OCI-LY1 (cell line): ENCODE measurements around the gene CTSH.

Experiments
- H2AFZ ChIP-seq: fragments of 200-600 bp; sonication (generic), shearing (Covaris generic); 2 replicates; pipeline ENCODE4 v1.6.0; 2014; ENCODE audit warnings: antibody characterized with exemption, mild to moderate bottlenecking, low read length
- H3F3A ChIP-seq: fragments of 200-600 bp; sonication (generic), shearing (Covaris generic); 2 replicates; pipeline ENCODE4 v1.6.0; 2014; ENCODE audit warnings: mild to moderate bottlenecking, antibody characterized with exemption, low read length, moderate library complexity; ENCODE audit not compliant: insufficient read depth
- H3K27ac ChIP-seq: fragments of 200-600 bp; sonication (generic); 2 replicates; pipeline ENCODE4 v1.5.1; 2014; ENCODE audit warnings: low read length, mixed run types, mild to moderate bottlenecking, low read depth; ENCODE audit not compliant: poor library complexity, severe bottlenecking
- H3K27me3 ChIP-seq: fragments of 200-600 bp; sonication (generic); 2 replicates; pipeline ENCODE4 v1.6.0; 2014; ENCODE audit warnings: antibody characterized with exemption, mild to moderate bottlenecking, low read length, moderate library complexity; ENCODE audit not compliant: insufficient read depth
- H3K36me3 ChIP-seq: fragments of 200-600 bp; sonication (generic); 2 replicates; pipeline ENCODE4 v1.6.1; 2014; ENCODE audit warnings: mild to moderate bottlenecking, antibody characterized with exemption, low read length, moderate library complexity, mixed read lengths; ENCODE audit not compliant: insufficient read depth
- H3K4me1 ChIP-seq: fragments of 200-600 bp; sonication (generic); 2 replicates; pipeline ENCODE4 v1.5.1; 2014; ENCODE audit warnings: mild to moderate bottlenecking, low read length, moderate library complexity; ENCODE audit not compliant: insufficient read depth, severe bottlenecking
- H3K4me2 ChIP-seq: fragments of 200-600 bp; sonication (generic), shearing (Covaris generic); 2 replicates; pipeline ENCODE4 v1.6.1; 2014; ENCODE audit warnings: low read length
- H3K4me3 ChIP-seq: fragments of 200-600 bp; sonication (generic); 2 replicates; pipeline ENCODE4 v1.5.1; 2014; ENCODE audit warnings: low read length, low read depth, mild to moderate bottlenecking, mixed read lengths; ENCODE audit not compliant: poor library complexity, severe bottlenecking
- H3K79me2 ChIP-seq: fragments of 200-600 bp; shearing (Covaris generic); 2 replicates; pipeline ENCODE4 v1.6.1; 2016; ENCODE audit warnings: mixed run types, low read length, mixed read lengths; ENCODE audit not compliant: insufficient read depth
- H3K9ac ChIP-seq: fragments of 200-600 bp; sonication (generic), shearing (Covaris generic); 2 replicates; pipeline ENCODE4 v1.6.1; 2014; ENCODE audit warnings: mild to moderate bottlenecking, low read length, mixed read lengths
- H3K9me2 ChIP-seq: fragments of 200-600 bp; sonication (generic), shearing (Covaris generic); 2 replicates; pipeline ENCODE4 v1.6.1; 2014; ENCODE audit warnings: low read depth, mild to moderate bottlenecking, low read length, mixed read lengths
- H3K9me3 ChIP-seq: fragments of 200-600 bp; shearing (Covaris generic); 2 replicates; pipeline ENCODE4 v1.6.1; 2014; ENCODE audit warnings: low read length, mixed read lengths
- H4K20me1 ChIP-seq: fragments of 200-600 bp; sonication (generic), shearing (Covaris generic); 2 replicates; pipeline ENCODE4 v1.6.0; 2016; ENCODE audit warnings: mild to moderate bottlenecking, low read length; ENCODE audit not compliant: insufficient read depth
- CTCF ChIP-seq: fragments of 200-600 bp; sonication (generic), shearing (Covaris generic); IDR thresholded peaks from 2 replicates; pipeline ENCODE4 v1.5.1; 2017; ENCODE audit warnings: mild to moderate bottlenecking, antibody characterized with exemption, low read length, moderate library complexity, mixed read lengths
- EZH2 ChIP-seq: fragments of 200-600 bp; sonication (generic), shearing (Covaris generic); IDR thresholded peaks from 2 replicates; pipeline ENCODE4 v1.8.0; 2017; ENCODE audit warnings: borderline replicate concordance, mixed run types, mild to moderate bottlenecking, antibody characterized with exemption, low read length, moderate library complexity, mixed read lengths

CTSH gene

GRCh38 chr15:78969687-78970349 is 25.0 kb upstream of the CTSH start:
- Histone ChIP-seq H2AFZ (no peak overlapping the region), H3K27me3 (no peaks in the 10 kb centered on the region), H3K4me3 (no peak overlapping the region), H4K20me1 (no peaks in the 10 kb centered on the region), H3K27ac (no peak overlapping the region), H3K36me3 (no peaks in the 10 kb centered on the region), H3K9ac (no peak overlapping the region), H3K4me1 (no peaks in the 10 kb centered on the region), H3F3A (no peaks in the 10 kb centered on the region), H3K4me2 (no peak overlapping the region), H3K9me2 (no peaks in the 10 kb centered on the region), H3K9me3 (no peaks in the 10 kb centered on the region), H3K79me2 (no peaks in the 10 kb centered on the region)
- TF ChIP-seq CTCF (no peak), EZH2 (no peak)

GRCh38 chr15:78968539-78969271 is 23.9 kb upstream of the CTSH start:
- no peak overlapping the region for H2AFZ ChIP-seq
- no peak overlapping the region for H3K9ac ChIP-seq
- TF ChIP-seq EZH2, result no peak
- TF ChIP-seq CTCF, result no peak
- H3K9me3 ChIP-seq, result no peaks in the 10 kb centered on the region
- H3K9me2 ChIP-seq, result no peaks in the 10 kb centered on the region
- H3K27me3 ChIP-seq, result no peaks in the 10 kb centered on the region
- no peaks in the 10 kb centered on the region for H3K79me2 ChIP-seq
- no peak overlapping the region for H3K27ac ChIP-seq
- no peak overlapping the region for H3K4me2 ChIP-seq
- no peak overlapping the region for H3K4me3 ChIP-seq
- no peaks in the 10 kb centered on the region for H3K36me3 ChIP-seq
- H3F3A ChIP-seq, result no peaks in the 10 kb centered on the region
- H4K20me1 ChIP-seq, result no peaks in the 10 kb centered on the region
- H3K4me1 ChIP-seq, result no peaks in the 10 kb centered on the region

DNA sequence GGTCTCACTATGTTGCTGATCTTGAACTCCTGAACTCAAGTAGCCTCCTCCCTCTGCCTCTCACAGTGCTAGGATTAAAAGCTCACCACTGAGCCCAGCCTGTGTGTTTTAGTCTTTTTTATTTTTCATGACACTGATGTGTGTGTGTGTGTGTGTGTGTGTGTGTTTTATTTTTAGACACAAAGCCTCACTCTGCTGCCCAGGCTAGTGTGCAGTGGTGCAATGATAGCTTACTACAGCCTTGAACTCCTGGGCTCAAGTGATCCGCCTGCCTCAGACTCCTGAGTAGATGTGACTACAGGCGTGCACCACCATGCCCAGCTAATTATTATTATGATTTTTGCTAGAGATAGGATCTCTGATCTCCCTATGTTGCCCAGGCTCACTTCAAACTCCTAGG is 23.3 kb upstream of the CTSH start:
- TF ChIP-seq CTCF (no peak), EZH2 (no peak)
- Histone ChIP-seq H3K4me3 (no peak overlapping the region), H3F3A (no peaks in the 10 kb centered on the region), H3K27ac (no peak overlapping the region), H4K20me1 (no peaks in the 10 kb centered on the region), H3K36me3 (no peaks in the 10 kb centered on the region), H3K9ac (no peak overlapping the region), H3K4me2 (no peak overlapping the region), H3K9me3 (no peaks in the 10 kb centered on the region), H3K79me2 (no peaks in the 10 kb centered on the region), H2AFZ (no peak overlapping the region), H3K4me1 (no peaks in the 10 kb centered on the region), H3K9me2 (no peaks in the 10 kb centered on the region), H3K27me3 (no peaks in the 10 kb centered on the region)
